Endothelial cell (in vitro differentiated cells): ENCODE data around the gene CPED1. TPM values are rescaled to one million over a fixed set of nuclear protein-coding genes. Genes with fewer than 3 reads are reported as not detected.

ENCODE experiments used
- DNase-seq: peaks from one replicate; pipeline ENCODE4 v3.0.0; 2021; ENCODE audit warnings: low spot score
- H3K27ac Mint-ChIP-seq: one replicate; pipeline ENCODE4 v1.8.0; 2021; ENCODE audit warnings: mixed read lengths, inconsistent platforms; ENCODE audit not compliant: unreplicated experiment
- H3K27me3 Mint-ChIP-seq: one replicate; pipeline ENCODE4 v1.8.0; 2021; ENCODE audit warnings: mild to moderate bottlenecking, moderate library complexity, mixed read lengths, inconsistent platforms; ENCODE audit not compliant: unreplicated experiment
- H3K36me3 Mint-ChIP-seq: one replicate; pipeline ENCODE4 v1.8.0; 2021; ENCODE audit warnings: mild to moderate bottlenecking, low read depth, mixed read lengths, inconsistent platforms; ENCODE audit not compliant: unreplicated experiment
- H3K4me1 Mint-ChIP-seq: one replicate; pipeline ENCODE4 v1.8.0; 2021; ENCODE audit warnings: mild to moderate bottlenecking, mixed read lengths, inconsistent platforms; ENCODE audit not compliant: unreplicated experiment
- H3K4me3 Mint-ChIP-seq: one replicate; pipeline ENCODE4 v1.8.0; 2021; ENCODE audit warnings: mild to moderate bottlenecking, mixed read lengths, inconsistent platforms; ENCODE audit not compliant: unreplicated experiment
- H3K9me3 Mint-ChIP-seq: one replicate; pipeline ENCODE4 v1.8.0; 2021; ENCODE audit warnings: mixed read lengths, inconsistent platforms; ENCODE audit not compliant: unreplicated experiment
- CTCF ChIP-seq: fragments of 200-600 bp; sonication (generic); IDR thresholded peaks from one replicate; pipeline ENCODE4 v1.5.0; 2021; ENCODE audit warnings: antibody characterized with exemption; ENCODE audit not compliant: unreplicated experiment
- long read RNA-seq: library from polyadenylated mRNA; unstranded; transcript quantifications from one replicate; pipeline ENCODE4 v2.0.0, GENCODE V29; 2020; ENCODE audit not compliant: unreplicated experiment
- total RNA-seq: library from RNA; stranded (reverse); fragmentation: NEBNext Ultra II Directional; extraction: Animal tissue kit (Norgen Biotek cat#: 25700); gene quantifications from one replicate; pipeline ENCODE4 v1.2.1, GENCODE V29; 2021; ENCODE audit not compliant: unreplicated experiment

CPED1 gene
- 1.8 TPM for total RNA-seq
- long read RNA-seq, result 0 reads

- Mint-ChIP-seq H3K36me3 (no peaks in the 10 kb centered on the region), H3K27me3 (no peaks in the 10 kb centered on the region), H3K4me3 (peak within 1 kb of the TSS; percentile 87), H3K27ac (no peak within 1 kb of the TSS), H3K4me1 (peaks cover 16% of the 10 kb centered on the region), H3K9me3 (no peaks in the 10 kb centered on the region)
- TF ChIP-seq CTCF, result no peak
- DNase-seq, result peak; percentile 59
These were observed at the start of gene CPED1 for GRCh38 chr7:120988591-120989256. Gene CPED1 (plus strand): TSS chr7:120988711. CDS start chr7:120989622, 911 bp downstream.

GRCh38 chr7:120939345-120939744 is 49.2 kb upstream of the CPED1 start:
- no peak overlapping the region for H3K27ac Mint-ChIP-seq
- no peaks in the 10 kb centered on the region for H3K27me3 Mint-ChIP-seq
- no peaks in the 10 kb centered on the region for H3K9me3 Mint-ChIP-seq
- peaks cover 15% of the 10 kb centered on the region for H3K4me1 Mint-ChIP-seq
- no peak overlapping the region for H3K4me3 Mint-ChIP-seq
- TF ChIP-seq CTCF, result no peak
- no peak for DNase-seq
- no peaks in the 10 kb centered on the region for H3K36me3 Mint-ChIP-seq

- Mint-ChIP-seq H3K27me3 (no peaks in the 10 kb centered on the region), H3K4me3 (no peak overlapping the region), H3K27ac (peak overlapping the region; percentile 78), H3K36me3 (no peaks in the 10 kb centered on the region), H3K9me3 (no peaks in the 10 kb centered on the region), H3K4me1 (peaks cover 15% of the 10 kb centered on the region)
- no peak for DNase-seq
- no peak for TF ChIP-seq CTCF
These were observed 47.4 kb upstream of the CPED1 start for GRCh38 chr7:120941064-120941463.

- DNase-seq, result no peak
- H3K9me3 Mint-ChIP-seq, result no peaks in the 10 kb centered on the region
- H3K4me3 Mint-ChIP-seq, result no peak overlapping the region
- H3K36me3 Mint-ChIP-seq, result no peaks in the 10 kb centered on the region
- TF ChIP-seq CTCF, result no peak
- peak overlapping the region; percentile 78 for H3K27ac Mint-ChIP-seq
- H3K27me3 Mint-ChIP-seq, result no peaks in the 10 kb centered on the region
- peaks cover 15% of the 10 kb centered on the region for H3K4me1 Mint-ChIP-seq
These were observed 46.7 kb upstream of the CPED1 start for GRCh38 chr7:120941856-120942255.

- Mint-ChIP-seq H3K9me3 (no peaks in the 10 kb centered on the region), H3K36me3 (no peaks in the 10 kb centered on the region), H3K4me3 (no peak overlapping the region), H3K4me1 (peaks cover 8% of the 10 kb centered on the region), H3K27me3 (no peaks in the 10 kb centered on the region), H3K27ac (no peak overlapping the region)
- no peak for TF ChIP-seq CTCF
- no peak for DNase-seq
These were observed 45.6 kb upstream of the CPED1 start for GRCh38 chr7:120942861-120943260.
